SK-N-SH (cell line): ENCODE results near the gene LST1. TPM values are rescaled to one million over a fixed set of nuclear protein-coding genes. Genes with fewer than 3 reads are reported as not detected.
A peak's percentile ranks its signal among the peaks of the same experiment; 100 is the strongest.

Experiments used
- CTCF ChIA-PET: fragments of 300-600, 350-600 bp; formaldehyde crosslinking; extraction: SDS; loops from one replicate; lab custom pipeline; 2021; lab: Yijun Ruan, JAX
- POLR2A ChIA-PET: fragments of 350-600 bp; sonication (Branson Sonifier 250); formaldehyde crosslinking; extraction: SDS; loops from one replicate; lab custom pipeline; 2020; ENCODE audit warnings: antibody characterized with exemption, inconsistent platforms; lab: Yijun Ruan, JAX
- DNase-seq: peaks from one replicate; pipeline ENCODE4 v3.0.0; 2012
- H2AFZ ChIP-seq: fragments of 200-600 bp; sonication (generic); 2 replicates; pipeline ENCODE4 v1.8.1; 2016; ENCODE audit warnings: antibody characterized with exemption, mild to moderate bottlenecking, low read depth
- H3F3A ChIP-seq: fragments of 200-600 bp; sonication (generic); replicated peaks from 2 replicates; pipeline ENCODE3; 2016; ENCODE audit warnings: antibody characterized with exemption, mild to moderate bottlenecking; ENCODE audit not compliant: insufficient read depth
- H3K27ac ChIP-seq, 2 experiments: fragments of 200-500 bp in 1 of 2; fragments of 200-600 bp in 1 of 2; sonication (Bioruptor generic) in 1 of 2; sonication (generic), shearing (Covaris generic) in 1 of 2; 2 replicates each; pipeline versions ENCODE4 v1.5.1 to v1.6.1; 2014 to 2016; ENCODE audit warnings: low read depth in 2 of 2, inconsistent platforms in 1 of 2, low read length in 1 of 2, mild to moderate bottlenecking in 1 of 2, mixed read lengths in 1 of 2
- H3K27me3 ChIP-seq: fragments of 200-600 bp; sonication (generic), shearing (Covaris generic); 2 replicates; pipeline ENCODE4 v1.6.1; 2016; ENCODE audit warnings: mixed run types; ENCODE audit not compliant: insufficient read depth
- H3K36me3 ChIP-seq, 2 experiments: fragments of 200-500 bp in 1 of 2; fragments of 200-600 bp in 1 of 2; sonication (Bioruptor generic) in 1 of 2; sonication (generic) in 1 of 2; replicated peaks in 1 of 2; 2 replicates each; pipeline versions ENCODE3 to v1.5.1; 2014 to 2016; ENCODE audit warnings: low read length in 1 of 2, mild to moderate bottlenecking in 1 of 2; ENCODE audit not compliant: insufficient read depth in 2 of 2, control insufficient read depth in 1 of 2
- H3K4me1 ChIP-seq, 2 experiments: fragments of 200-500 bp in 1 of 2; fragments of 200-600 bp in 1 of 2; sonication (Bioruptor generic) in 1 of 2; sonication (generic), shearing (Covaris generic) in 1 of 2; 2 replicates each; pipeline versions ENCODE4 v1.5.1 to v1.6.1; 2014 to 2016; ENCODE audit warnings: low read depth in 1 of 2, low read length in 1 of 2, mixed run types in 1 of 2; ENCODE audit not compliant: insufficient read depth in 2 of 2, control insufficient read depth in 1 of 2
- H3K4me2 ChIP-seq: fragments of 200-600 bp; sonication (generic), shearing (Covaris generic); 2 replicates; pipeline ENCODE4 v1.6.1; 2017; ENCODE audit warnings: mixed run types
- H3K4me3 ChIP-seq, 2 experiments: fragments of 200-500 bp in 1 of 2; fragments of 200-600 bp in 1 of 2; sonication (Bioruptor generic) in 1 of 2; sonication (generic), shearing (Covaris generic) in 1 of 2; 2 replicates each; pipeline versions ENCODE4 v1.5.1 to v1.8.1; 2014 to 2016; ENCODE audit warnings: low read depth in 2 of 2, inconsistent platforms in 1 of 2, low read length in 1 of 2, mild to moderate bottlenecking in 1 of 2, mixed read lengths in 1 of 2, moderate library complexity in 1 of 2
- H3K79me2 ChIP-seq: fragments of 200-600 bp; sonication (generic); 2 replicates; pipeline ENCODE4 v1.8.1; 2017; ENCODE audit warnings: mild to moderate bottlenecking; ENCODE audit not compliant: insufficient read depth
- H3K9ac ChIP-seq: fragments of 200-600 bp; sonication (generic); 2 replicates; pipeline ENCODE4 v1.6.1; 2017; ENCODE audit warnings: mixed run types
- H3K9me2 ChIP-seq: fragments of 200-600 bp; sonication (generic); 2 replicates; pipeline ENCODE4 v1.6.1; 2017; ENCODE audit warnings: mixed run types
- H3K9me3 ChIP-seq: fragments of 200-600 bp; sonication (generic); 2 replicates; pipeline ENCODE4 v1.6.1; 2017; ENCODE audit warnings: mixed run types, mild to moderate bottlenecking, moderate library complexity
- H4K20me1 ChIP-seq: fragments of 200-600 bp; sonication (generic); 2 replicates; pipeline ENCODE4 v1.6.1; 2017; ENCODE audit warnings: mild to moderate bottlenecking, mixed run types; ENCODE audit not compliant: insufficient read depth
- EP300 ChIP-seq, 2 experiments: IDR thresholded peaks; 2 replicates each; pipeline versions ENCODE4 v1.4.0 to v1.6.1; 2012; ENCODE audit warnings: borderline replicate concordance in 1 of 2, low read depth in 1 of 2, low read length in 1 of 2
- FOSL2 ChIP-seq: IDR thresholded peaks from 2 replicates; pipeline ENCODE4 v1.4.0; 2012; ENCODE audit warnings: low read depth, mild to moderate bottlenecking, moderate library complexity, borderline replicate concordance
- FOXJ3 ChIP-seq: sonication (generic); formaldehyde crosslinking; IDR thresholded peaks from 2 replicates; pipeline ENCODE4 v1.5.1; 2020; ENCODE audit warnings: mild to moderate bottlenecking, missing genetic modification reagents
- FOXM1 ChIP-seq: IDR thresholded peaks from 2 replicates; pipeline ENCODE4 v1.4.0; 2012; ENCODE audit warnings: low read depth, mild to moderate bottlenecking
- GABPA ChIP-seq: IDR thresholded peaks from 2 replicates; pipeline ENCODE4 v1.4.0; 2012; ENCODE audit warnings: low read depth, mild to moderate bottlenecking
- GATA2 ChIP-seq: sonication (generic); formaldehyde crosslinking; IDR thresholded peaks from 2 replicates; pipeline ENCODE4 v1.5.0; 2020; ENCODE audit warnings: mild to moderate bottlenecking, missing genetic modification reagents
- IRF3 ChIP-seq: fragments of 150-350 bp; IDR thresholded peaks from 2 replicates; pipeline ENCODE4 v1.6.1; 2016; ENCODE audit warnings: mild to moderate bottlenecking, low read depth, low read length
- JUND ChIP-seq: IDR thresholded peaks from 2 replicates; pipeline ENCODE4 v1.4.0; 2012
- MAX ChIP-seq: IDR thresholded peaks from 2 replicates; pipeline ENCODE4 v1.4.0; 2012; ENCODE audit warnings: low read depth
- MEF2A ChIP-seq: IDR thresholded peaks from 2 replicates; pipeline ENCODE4 v1.4.0; 2012; ENCODE audit warnings: low read depth, borderline replicate concordance
- NFIC ChIP-seq: IDR thresholded peaks from 2 replicates; pipeline ENCODE4 v1.4.0; 2012; ENCODE audit warnings: borderline replicate concordance
- NRF1 ChIP-seq: IDR thresholded peaks from 2 replicates; pipeline ENCODE4 v1.6.1; 2012; ENCODE audit warnings: low read depth, mild to moderate bottlenecking, low read length
- RAD21 ChIP-seq: IDR thresholded peaks from 2 replicates; pipeline ENCODE4 v1.6.1; 2012; ENCODE audit warnings: mild to moderate bottlenecking, low read length
- RCOR1 ChIP-seq: fragments of 150-350 bp; IDR thresholded peaks from 2 replicates; pipeline ENCODE4 v1.6.1; 2017; ENCODE audit warnings: antibody characterized with exemption, low read length
- RFX5 ChIP-seq: IDR thresholded peaks from 2 replicates; pipeline ENCODE4 v1.6.1; 2012; ENCODE audit warnings: mild to moderate bottlenecking, improper control_type of control experiment, low read length
- SMC3 ChIP-seq: IDR thresholded peaks from 2 replicates; pipeline ENCODE4 v1.6.1; 2012; ENCODE audit warnings: low read depth, low read length, improper control_type of control experiment
- TCF12 ChIP-seq: IDR thresholded peaks from 2 replicates; pipeline ENCODE4 v1.4.0; 2012
- WGBS: methylation state at CpG from one replicate; pipeline ENCODE4 v1.1.6; 2017; ENCODE audit warnings: low lambda C conversion rate; 5-methylcytosine and 5-hydroxymethylcytosine counted together
- polyA plus RNA-seq, 3 experiments: library from polyadenylated mRNA; depleted of rRNA; stranded (reverse); fragments of >200 nt; gene quantifications; 2 replicates each; pipeline ENCODE4 v1.2.3, GENCODE V29; 2012

Gene LST1
- polyA plus RNA-seq, 1 of the 3 experiments (the other 2 are of a cell fraction) = not detected

GRCh38 chr6:31579546-31580437 is 6.3 kb upstream of the LST1 start:
- no peak for DNase-seq
- WGBS = 91% methylated on average over 8 of the region's 8 CpGs
- TF ChIP-seq JUND (no peak), EP300 (IDR thresholded peaks at IDR 0.05; ENCODE audit: borderline replicate concordance in 1 of 2, low read depth in 1 of 2, low read length in 1 of 2) (no peak), SMC3 (no peak), GABPA (no peak), MAX (no peak), RCOR1 (no peak), RAD21 (no peak), TCF12 (no peak)
- H3K4me2 ChIP-seq = no peak overlapping the region
- no peaks in the 10 kb centered on the region for H3K27me3 ChIP-seq
- ChIA-PET POLR2A (interaction anchor here (1.0 to 1.2 kb wide), 2 partner anchors 18 to 38 kb away, joined by 5 to 12 read pairs; partner anchors contain the start of gene DDX39B), CTCF (interaction anchor here (0.6 to 17.6 kb wide), 20 partner anchors 10 to 190 kb away, joined by 3 to 312 read pairs (median 6); partner anchors contain the start of genes ATP6V1G2, NCR3 and NFKBIL1)
- H3K4me1 ChIP-seq = peaks cover 0 to 11% of the 10 kb centered on the region in 2 experiments; a peak in 1 of 4 replicates
- no peaks in the 10 kb centered on the region for H3K9me2 ChIP-seq
- H3K9ac ChIP-seq = no peak overlapping the region
- no peaks in the 10 kb centered on the region for H3F3A ChIP-seq
- H3K36me3 ChIP-seq = no peaks in the 10 kb centered on the region
- no peaks in the 10 kb centered on the region for H4K20me1 ChIP-seq
- H3K27ac ChIP-seq = no peak overlapping the region
- no peaks in the 10 kb centered on the region for H3K9me3 ChIP-seq
- no peaks in the 10 kb centered on the region for H3K79me2 ChIP-seq
- no peak overlapping the region for H2AFZ ChIP-seq
- H3K4me3 ChIP-seq = no peak overlapping the region

- H3K4me3 ChIP-seq = peak overlapping the region; percentile 63 to 96
- TF ChIP-seq TCF12 (no peak), NFIC (no peak)
- POLR2A ChIA-PET = interaction anchor here (0.6 to 1.2 kb wide), 3 partner anchors 16 to 38 kb away, joined by 3 to 12 read pairs (median 5); partner anchors contain the start of gene DDX39B
- peaks cover 0 to 11% of the 10 kb centered on the region in 2 experiments; a peak in 1 of 4 replicates for H3K4me1 ChIP-seq
- 74% methylated on average over 11 of the region's 11 CpGs for WGBS
- no peaks in the 10 kb centered on the region for H3K36me3 ChIP-seq
- peak overlapping the region; percentile 88 for H3K9ac ChIP-seq
- CTCF ChIA-PET = interaction anchor here (0.6 to 17.6 kb wide), 25 partner anchors 9 to 197 kb away, joined by 3 to 312 read pairs (median 5); partner anchors contain the start of genes ATP6V1G2, DDX39B, NCR3 and NFKBIL1
- H3K9me2 ChIP-seq = no peaks in the 10 kb centered on the region
- H3F3A ChIP-seq = no peaks in the 10 kb centered on the region
- H4K20me1 ChIP-seq = no peaks in the 10 kb centered on the region
- peak overlapping the region; percentile 99 for H3K4me2 ChIP-seq
- no peak for DNase-seq
- H3K27me3 ChIP-seq = no peaks in the 10 kb centered on the region
- H3K27ac ChIP-seq = no peak overlapping the region
- no peaks in the 10 kb centered on the region for H3K9me3 ChIP-seq
- peak overlapping the region; percentile 99 for H2AFZ ChIP-seq
- H3K79me2 ChIP-seq = no peaks in the 10 kb centered on the region
These were observed 5.7 kb upstream of the LST1 start for GRCh38 chr6:31580438-31580740.

- 6% methylated on average over 13 of the region's 62 CpGs for WGBS
- H3F3A ChIP-seq = no peaks in the 10 kb centered on the region
- H3K9me2 ChIP-seq = no peaks in the 10 kb centered on the region
- ChIA-PET CTCF (interaction anchor here (0.6 to 17.6 kb wide), 25 partner anchors 9 to 197 kb away, joined by 3 to 312 read pairs (median 5); partner anchors contain the start of genes ATP6V1G2, DDX39B, NCR3 and NFKBIL1), POLR2A (interaction anchor here (0.6 to 1.2 kb wide), 3 partner anchors 15 to 39 kb away, joined by 3 to 12 read pairs (median 5); partner anchors contain the start of gene DDX39B)
- H3K79me2 ChIP-seq = no peaks in the 10 kb centered on the region
- DNase-seq = peak; percentile 97
- peak overlapping the region; percentile 88 for H3K9ac ChIP-seq
- H3K9me3 ChIP-seq = no peaks in the 10 kb centered on the region
- peaks cover 0 to 11% of the 10 kb centered on the region in 2 experiments; a peak in 1 of 4 replicates for H3K4me1 ChIP-seq
- H3K36me3 ChIP-seq = no peaks in the 10 kb centered on the region
- H3K4me2 ChIP-seq = peak overlapping the region; percentile 99
- H4K20me1 ChIP-seq = no peaks in the 10 kb centered on the region
- peak overlapping the region; percentile 63 to 96 for H3K4me3 ChIP-seq
- H3K27me3 ChIP-seq = no peaks in the 10 kb centered on the region
- H2AFZ ChIP-seq = peak overlapping the region; percentile 99
- H3K27ac ChIP-seq = peak overlapping the region in 1 of 2 experiments; percentile 51; a peak in 1 of 4 replicates
- TF ChIP-seq FOXJ3 (CRISPR knock-in tag) (no peak), NRF1 (peak; percentile 37; the same call in 1 of the 2 replicates), IRF3 (no peak), GATA2 (CRISPR knock-in tag) (no peak), FOXM1 (no peak), MEF2A (no peak), SMC3 (peak; percentile 63), RCOR1 (no peak), RFX5 (no peak), FOSL2 (no peak), MAX (no peak)
These were observed 5.2 kb upstream of the LST1 start for GRCh38 chr6:31580807-31581433.
